ENCODE measurements around the gene C1RL. TPM values are rescaled to one million over a fixed set of nuclear protein-coding genes. Genes with fewer than 3 reads are reported as not detected.

C1RL gene
- total RNA-seq, 1 donor from 2014 or later, result 11.0 TPM

DNA sequence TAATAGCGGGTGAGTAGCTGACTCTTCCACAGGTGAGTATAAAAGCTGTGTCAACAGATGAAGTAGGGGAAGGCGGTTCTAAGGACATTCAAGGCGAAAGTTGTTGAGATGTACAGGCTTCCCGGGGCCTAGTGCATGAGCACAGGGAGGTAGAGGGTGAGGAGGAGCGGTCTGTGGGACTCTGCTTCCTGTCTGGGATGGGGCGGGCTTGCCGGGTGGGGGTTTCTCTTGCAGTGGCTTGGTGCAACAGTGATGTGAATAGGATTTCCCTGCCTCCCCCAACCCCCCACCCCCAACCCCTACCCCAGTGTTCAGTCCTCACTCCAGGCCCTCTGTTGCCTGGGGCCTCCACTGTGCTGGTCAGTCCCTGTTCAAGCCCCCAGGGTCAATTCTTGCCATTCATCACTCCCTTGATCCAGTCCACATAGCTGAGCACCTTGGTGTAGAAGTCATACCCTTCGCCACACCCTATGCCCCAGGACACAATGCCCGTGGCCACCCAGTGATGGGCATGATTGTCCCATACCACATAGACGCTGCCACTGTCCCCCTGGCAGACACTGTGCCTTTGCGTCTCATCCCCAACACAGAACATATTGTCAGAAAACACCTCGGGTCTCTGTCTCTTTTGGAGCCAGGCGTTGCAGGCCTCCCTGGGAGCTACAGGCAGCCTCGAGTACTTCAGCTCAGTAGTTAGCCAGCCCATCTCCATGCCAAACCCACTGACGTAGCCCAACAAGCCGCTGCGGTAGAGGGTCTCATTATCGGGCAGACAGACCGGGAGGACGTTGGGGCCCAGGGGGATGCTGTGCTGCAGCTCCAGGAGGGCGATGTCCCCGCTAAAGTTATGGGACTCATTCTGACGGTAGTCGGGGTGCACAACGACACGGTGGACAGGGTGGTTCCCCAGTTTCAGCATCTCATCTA is 12.7 kb downstream of the C1RL start:
- Histone ChIP-seq H3K27me3 (ENCODE audit: insufficient read depth, low read length) (peaks cover 3% of the 10 kb centered on the region), H2AFZ (ENCODE audit: low read depth, low read length) (no peak overlapping the region), H4K20me1 (ENCODE audit: insufficient read depth, low read length) (no peaks in the 10 kb centered on the region), H3K27ac (ENCODE audit: low read depth, low read length) (no peak overlapping the region), H3K9me3 (ENCODE audit: insufficient read depth, low read depth, low read length) (no peaks in the 10 kb centered on the region), H3K36me3 (ENCODE audit: insufficient read depth, low read length) (no peaks in the 10 kb centered on the region), H3K4me3 (ENCODE audit: insufficient read depth, low read depth, low read length) (no peak overlapping the region), H3K9ac (ENCODE audit: low read length) (no peak overlapping the region), H3K4me2 (ENCODE audit: low read length) (no peak overlapping the region), H3K4me1 (ENCODE audit: insufficient read depth, low read length) (peaks cover 5% of the 10 kb centered on the region), H3K79me2 (ENCODE audit: insufficient read depth, low read length) (no peaks in the 10 kb centered on the region)
- H3K27ac Mint-ChIP-seq (ENCODE audit: unreplicated experiment), result no peak overlapping the region
- peaks cover 9% of the 10 kb centered on the region for H3K36me3 Mint-ChIP-seq (ENCODE audit: low read depth, unreplicated experiment)
- TF ChIP-seq CTCF (IDR thresholded peaks at IDR 0.05; ENCODE audit: insufficient read depth, low read depth, low read length), result no peak
- TF ChIP-seq EZH2 (IDR thresholded peaks at IDR 0.05; ENCODE audit: insufficient read depth, low read length), result no peak
- peaks cover 6% of the 10 kb centered on the region for H3K27me3 Mint-ChIP-seq (ENCODE audit: low read depth, unreplicated experiment)
- H3K9me3 Mint-ChIP-seq (ENCODE audit: unreplicated experiment), result no peaks in the 10 kb centered on the region
- DNase-seq (ENCODE audit: low read depth), result no peak
- H3K4me1 Mint-ChIP-seq (ENCODE audit: low read depth, unreplicated experiment), result no peaks in the 10 kb centered on the region
- no peak for FAIRE-seq
- no peak overlapping the region for H3K4me3 Mint-ChIP-seq (ENCODE audit: unreplicated experiment)

- H4K20me1 ChIP-seq (ENCODE audit: insufficient read depth, low read length), result no peaks in the 10 kb centered on the region
- no peak overlapping the region for H3K4me2 ChIP-seq (ENCODE audit: low read length)
- TF ChIP-seq EZH2 (IDR thresholded peaks at IDR 0.05; ENCODE audit: insufficient read depth, low read length), result no peak
- TF ChIP-seq CTCF (IDR thresholded peaks at IDR 0.05; ENCODE audit: insufficient read depth, low read depth, low read length), result no peak
- Mint-ChIP-seq H3K27ac (ENCODE audit: unreplicated experiment) (no peak overlapping the region), H3K4me3 (ENCODE audit: unreplicated experiment) (no peak overlapping the region), H3K4me1 (ENCODE audit: low read depth, unreplicated experiment) (no peaks in the 10 kb centered on the region), H3K36me3 (ENCODE audit: low read depth, unreplicated experiment) (peaks cover 11% of the 10 kb centered on the region), H3K27me3 (ENCODE audit: low read depth, unreplicated experiment) (peaks cover 19% of the 10 kb centered on the region), H3K9me3 (ENCODE audit: unreplicated experiment) (peaks cover under 1% of the 10 kb centered on the region)
- peaks cover 6% of the 10 kb centered on the region for H3K27me3 ChIP-seq (ENCODE audit: insufficient read depth, low read length)
- H3K4me3 ChIP-seq (ENCODE audit: insufficient read depth, low read depth, low read length), result no peak overlapping the region
- no peak for DNase-seq (ENCODE audit: low read depth)
- no peak overlapping the region for H3K9ac ChIP-seq (ENCODE audit: low read length)
- no peaks in the 10 kb centered on the region for H3K9me3 ChIP-seq (ENCODE audit: insufficient read depth, low read depth, low read length)
- H3K4me1 ChIP-seq (ENCODE audit: insufficient read depth, low read length), result peaks cover 5% of the 10 kb centered on the region
- H2AFZ ChIP-seq (ENCODE audit: low read depth, low read length), result no peak overlapping the region
- no peaks in the 10 kb centered on the region for H3K79me2 ChIP-seq (ENCODE audit: insufficient read depth, low read length)
- H3K36me3 ChIP-seq (ENCODE audit: insufficient read depth, low read length), result no peaks in the 10 kb centered on the region
- no peak overlapping the region for H3K27ac ChIP-seq (ENCODE audit: low read depth, low read length)
- no peak for FAIRE-seq
Observed at GRCh38 chr12:7093892-7094291, 15.1 kb downstream of the C1RL start.

- Histone ChIP-seq H2AFZ (ENCODE audit: low read depth, low read length) (no peak overlapping the region), H4K20me1 (ENCODE audit: insufficient read depth, low read length) (no peaks in the 10 kb centered on the region), H3K9me3 (ENCODE audit: insufficient read depth, low read depth, low read length) (no peaks in the 10 kb centered on the region), H3K79me2 (ENCODE audit: insufficient read depth, low read length) (no peaks in the 10 kb centered on the region), H3K4me2 (ENCODE audit: low read length) (no peak overlapping the region), H3K36me3 (ENCODE audit: insufficient read depth, low read length) (no peaks in the 10 kb centered on the region), H3K4me3 (ENCODE audit: insufficient read depth, low read depth, low read length) (no peak overlapping the region), H3K4me1 (ENCODE audit: insufficient read depth, low read length) (peaks cover 5% of the 10 kb centered on the region), H3K27ac (ENCODE audit: low read depth, low read length) (no peak overlapping the region), H3K27me3 (ENCODE audit: insufficient read depth, low read length) (peaks cover 7% of the 10 kb centered on the region), H3K9ac (ENCODE audit: low read length) (no peak overlapping the region)
- Mint-ChIP-seq H3K27ac (ENCODE audit: unreplicated experiment) (no peak overlapping the region), H3K4me3 (ENCODE audit: unreplicated experiment) (no peak overlapping the region), H3K27me3 (ENCODE audit: low read depth, unreplicated experiment) (peaks cover 23% of the 10 kb centered on the region), H3K9me3 (ENCODE audit: unreplicated experiment) (peaks cover 2% of the 10 kb centered on the region), H3K36me3 (ENCODE audit: low read depth, unreplicated experiment) (peaks cover 9% of the 10 kb centered on the region), H3K4me1 (ENCODE audit: low read depth, unreplicated experiment) (no peaks in the 10 kb centered on the region)
- no peak for DNase-seq (ENCODE audit: low read depth)
- no peak for TF ChIP-seq EZH2 (IDR thresholded peaks at IDR 0.05; ENCODE audit: insufficient read depth, low read length)
- no peak for TF ChIP-seq CTCF (IDR thresholded peaks at IDR 0.05; ENCODE audit: insufficient read depth, low read depth, low read length)
- FAIRE-seq, result no peak
Observed at GRCh38 chr12:7093486-7093885, 15.5 kb downstream of the C1RL start.

Data from astrocyte (in vitro differentiated cells and primary cell).